ENCODE measurements around the gene IL22RA1.

Gene IL22RA1

GRCh38 chr1:24186031-24186710 lies 43.2 kb upstream of the IL22RA1 start:
- no peak for TF ChIP-seq CTCF (IDR thresholded peaks at IDR 0.05; ENCODE audit: low read depth, low read length)
- in situ Hi-C loops (cut with HindIII; ENCODE audit: low sequenced_read_pairs), result no loop called here
- DNase-seq (ENCODE audit: low read depth, low spot score), result no peak
- H3K4me3 ChIP-seq (ENCODE audit: low read depth, low read length), result no peak overlapping the region

- no peak for DNase-seq (ENCODE audit: low read depth, low spot score)
- TF ChIP-seq CTCF (IDR thresholded peaks at IDR 0.05; ENCODE audit: low read depth, low read length), result no peak
- in situ Hi-C loops (cut with HindIII; ENCODE audit: low sequenced_read_pairs), result no loop called here
- H3K4me3 ChIP-seq (ENCODE audit: low read depth, low read length), result no peak overlapping the region
These were observed 42.1 kb upstream of the IL22RA1 start for GRCh38 chr1:24185076-24185475.

GRCh38 chr1:24182061-24182460 lies 39.1 kb upstream of the IL22RA1 start:
- in situ Hi-C loops (cut with HindIII; ENCODE audit: low sequenced_read_pairs), result no loop called here
- DNase-seq (ENCODE audit: low read depth, low spot score), result no peak
- no peak for TF ChIP-seq CTCF (IDR thresholded peaks at IDR 0.05; ENCODE audit: low read depth, low read length)
- no peak overlapping the region for H3K4me3 ChIP-seq (ENCODE audit: low read depth, low read length)

GRCh38 chr1:24181619-24182018 lies 38.7 kb upstream of the IL22RA1 start:
- H3K4me3 ChIP-seq (ENCODE audit: low read depth, low read length), result no peak overlapping the region
- TF ChIP-seq CTCF (IDR thresholded peaks at IDR 0.05; ENCODE audit: low read depth, low read length), result no peak
- DNase-seq (ENCODE audit: low read depth, low spot score), result no peak
- in situ Hi-C loops (cut with HindIII; ENCODE audit: low sequenced_read_pairs), result no loop called here

GRCh38 chr1:24180676-24181075 lies 37.7 kb upstream of the IL22RA1 start:
- no peak overlapping the region for H3K4me3 ChIP-seq (ENCODE audit: low read depth, low read length)
- no peak for TF ChIP-seq CTCF (IDR thresholded peaks at IDR 0.05; ENCODE audit: low read depth, low read length)
- in situ Hi-C loops (cut with HindIII; ENCODE audit: low sequenced_read_pairs), result no loop called here
- no peak for DNase-seq (ENCODE audit: low read depth, low spot score)

GRCh38 chr1:24179251-24179840 lies 36.4 kb upstream of the IL22RA1 start:
- no peak for DNase-seq (ENCODE audit: low read depth, low spot score)
- no peak overlapping the region for H3K4me3 ChIP-seq (ENCODE audit: low read depth, low read length)
- in situ Hi-C loops (cut with HindIII; ENCODE audit: low sequenced_read_pairs), result no loop called here
- no peak for TF ChIP-seq CTCF (IDR thresholded peaks at IDR 0.05; ENCODE audit: low read depth, low read length)

Data from astrocyte of the spinal cord (primary cell).